ENCODE results near the gene CABP4. TPM values are rescaled to one million over a fixed set of nuclear protein-coding genes. Genes with fewer than 3 reads are reported as not detected.

CABP4 gene
- 0.55 TPM in 1 of 2 replicates, not detected in the other for total RNA-seq (2014; rRNA removed)
- percentile 21 among the genes with signal in this experiment for Bru-seq, nascent RNA
- BruChase-seq, experiment 1, labeled RNA remaining after a 6-hour chase, result percentile 35 among the genes with signal in this experiment
- percentile 22 among the genes with signal in this experiment for BruChase-seq, experiment 2, labeled RNA remaining after a 2-hour chase
- long read RNA-seq, partial matches to known transcripts, result 0 of 2 reads
- long read RNA-seq, other reads (novel, unspliced or antisense), result 2 of 2 reads

DNA sequence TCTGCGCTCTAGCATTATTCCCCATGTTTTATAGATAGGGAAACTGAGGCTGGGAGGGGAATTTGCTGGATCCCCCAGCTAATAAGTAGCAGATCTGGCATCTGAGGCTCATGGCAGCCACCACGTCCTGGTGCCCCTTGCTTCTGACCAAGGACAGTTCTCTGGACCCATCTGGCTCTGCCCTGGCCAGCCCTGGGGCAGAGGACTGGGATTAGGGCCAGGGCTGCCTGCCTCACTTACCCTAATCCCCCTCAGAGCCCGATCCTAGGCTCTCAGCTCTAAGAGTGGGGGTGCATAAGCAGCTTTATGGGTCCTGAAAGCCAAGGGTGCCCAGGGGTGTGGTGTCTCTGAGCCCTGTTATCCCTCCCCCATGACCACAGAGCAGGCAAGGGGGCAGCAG, at the start of gene CABP4:
Gene CABP4 (plus strand): TSS at position 301 of the 400 bp plus-strand sequence. CDS start 70 bp downstream, at position 371.
- ChIA-PET POLR2A (ENCODE audit: unreplicated experiment) (no interaction called here), CTCF (no interaction called here)
- no peak within 1 kb of the TSS for H3K4me3 ChIP-seq (ENCODE audit: low read length)
- no peaks in the 10 kb centered on the region for H3K9me3 ChIP-seq (ENCODE audit: low read length)
- TF ChIP-seq, protein P1, sequence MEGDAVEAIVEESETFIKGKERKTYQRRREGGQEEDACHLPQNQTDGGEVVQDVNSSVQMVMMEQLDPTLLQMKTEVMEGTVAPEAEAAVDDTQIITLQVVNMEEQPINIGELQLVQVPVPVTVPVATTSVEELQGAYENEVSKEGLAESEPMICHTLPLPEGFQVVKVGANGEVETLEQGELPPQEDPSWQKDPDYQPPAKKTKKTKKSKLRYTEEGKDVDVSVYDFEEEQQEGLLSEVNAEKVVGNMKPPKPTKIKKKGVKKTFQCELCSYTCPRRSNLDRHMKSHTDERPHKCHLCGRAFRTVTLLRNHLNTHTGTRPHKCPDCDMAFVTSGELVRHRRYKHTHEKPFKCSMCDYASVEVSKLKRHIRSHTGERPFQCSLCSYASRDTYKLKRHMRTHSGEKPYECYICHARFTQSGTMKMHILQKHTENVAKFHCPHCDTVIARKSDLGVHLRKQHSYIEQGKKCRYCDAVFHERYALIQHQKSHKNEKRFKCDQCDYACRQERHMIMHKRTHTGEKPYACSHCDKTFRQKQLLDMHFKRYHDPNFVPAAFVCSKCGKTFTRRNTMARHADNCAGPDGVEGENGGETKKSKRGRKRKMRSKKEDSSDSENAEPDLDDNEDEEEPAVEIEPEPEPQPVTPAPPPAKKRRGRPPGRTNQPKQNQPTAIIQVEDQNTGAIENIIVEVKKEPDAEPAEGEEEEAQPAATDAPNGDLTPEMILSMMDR (conservative IDR thresholded peaks at IDR 0.05; ENCODE audit: low read depth, low read length), result no peak
- TF ChIP-seq EZH2phosphoT487 (IDR thresholded peaks at IDR 0.05; ENCODE audit: borderline replicate concordance, low read length), result no peak
- TF ChIP-seq EZH2 (IDR thresholded peaks at IDR 0.05; ENCODE audit: low read length, unreplicated experiment), result no peak
- H4K20me1 ChIP-seq (ENCODE audit: low read length), result no peaks in the 10 kb centered on the region
- ATAC-seq, result no peak
- DNase-seq, result no peak
- no peaks in the 10 kb centered on the region for H3F3A ChIP-seq (ENCODE audit: low read length, unreplicated experiment)
- H2AFZ ChIP-seq (ENCODE audit: low read length), result no peak within 1 kb of the TSS
- H3K27ac ChIP-seq (ENCODE audit: low read length), result no peak within 1 kb of the TSS
- H3K4me1 ChIP-seq (ENCODE audit: insufficient read depth, low read length), result no peaks in the 10 kb centered on the region
- no peak within 1 kb of the TSS for H3K9ac ChIP-seq (ENCODE audit: low read length)
- no TSS peak for BruUV-seq (replicated peaks)
- H3K79me2 ChIP-seq (ENCODE audit: low read length), result no peaks in the 10 kb centered on the region
- no peaks in the 10 kb centered on the region for H3K9me2 ChIP-seq (replicated peaks; ENCODE audit: low read length)
- no peaks in the 10 kb centered on the region for H3K36me3 ChIP-seq (ENCODE audit: low read depth, low read length)
- intact Hi-C loops (cut with micrococcal nuclease), result no loop called here
- H3K4me2 ChIP-seq (ENCODE audit: low read length), result no peak within 1 kb of the TSS
- no peaks in the 10 kb centered on the region for H3K27me3 ChIP-seq (ENCODE audit: low read length)

DNA sequence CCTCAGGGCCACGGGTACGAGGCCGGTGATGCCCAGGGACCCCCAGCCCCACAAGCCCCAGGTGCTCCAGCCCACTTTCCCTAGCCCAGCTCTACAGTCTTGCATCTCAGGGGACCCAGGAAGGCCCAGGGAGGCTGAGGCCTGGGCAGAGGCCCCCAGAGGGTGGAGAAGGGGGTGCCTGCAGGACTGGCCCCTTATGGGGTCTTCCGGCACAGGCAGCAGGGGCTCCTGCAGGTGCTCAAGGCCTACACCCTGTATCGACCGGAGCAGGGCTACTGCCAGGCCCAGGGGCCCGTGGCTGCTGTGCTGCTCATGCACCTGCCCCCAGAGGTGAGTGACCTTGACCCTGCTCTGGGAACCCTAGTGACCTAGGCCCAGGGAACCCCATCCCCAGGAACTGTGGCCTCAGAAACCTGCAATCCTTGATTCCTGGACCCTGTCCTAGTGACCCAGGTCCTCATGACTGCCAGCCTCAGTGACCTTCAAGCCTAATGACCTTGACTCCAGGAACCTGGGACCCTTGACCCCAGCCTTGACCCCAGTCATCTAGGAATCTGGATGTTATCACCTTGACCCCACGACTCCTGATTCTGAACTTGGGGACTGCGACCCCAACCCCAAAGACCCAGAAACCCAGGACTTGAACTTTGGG, 49.3 kb upstream of the CABP4 start:
- CTCF ChIA-PET, result no interaction called here
- no peak overlapping the region for H3K4me2 ChIP-seq (ENCODE audit: low read length)
- H3F3A ChIP-seq (ENCODE audit: low read length, unreplicated experiment), result no peaks in the 10 kb centered on the region
- intact Hi-C loops (cut with micrococcal nuclease), result no loop called here
- no peaks in the 10 kb centered on the region for H3K9me3 ChIP-seq (ENCODE audit: low read length)
- H3K79me2 ChIP-seq (ENCODE audit: low read length), result peaks cover 7% of the 10 kb centered on the region
- H3K27me3 ChIP-seq (ENCODE audit: low read length), result no peaks in the 10 kb centered on the region
- H3K9ac ChIP-seq (ENCODE audit: low read length), result no peak overlapping the region
- no peaks in the 10 kb centered on the region for H3K36me3 ChIP-seq (ENCODE audit: low read depth, low read length)
- no peaks in the 10 kb centered on the region for H3K9me2 ChIP-seq (replicated peaks; ENCODE audit: low read length)
- no TSS peak for BruUV-seq (replicated peaks)
- H3K4me3 ChIP-seq (ENCODE audit: low read length), result no peak overlapping the region
- H2AFZ ChIP-seq (ENCODE audit: low read length), result no peak overlapping the region
- ATAC-seq, result no peak
- POLR2A ChIA-PET (ENCODE audit: unreplicated experiment), result interaction anchor here (0.5 kb wide), 1 partner anchor 29 kb away, joined by 3 read pairs; no protein-coding TSS in a partner anchor
- H4K20me1 ChIP-seq (ENCODE audit: low read length), result peaks cover 5% of the 10 kb centered on the region; the same call in 1 of the 2 replicates
- TF ChIP-seq EZH2phosphoT487 (IDR thresholded peaks at IDR 0.05; ENCODE audit: borderline replicate concordance, low read length) (no peak), EZH2 (IDR thresholded peaks at IDR 0.05; ENCODE audit: low read length, unreplicated experiment) (no peak)
- TF ChIP-seq, protein P1 (conservative IDR thresholded peaks at IDR 0.05; ENCODE audit: low read depth, low read length), result no peak
- no peak overlapping the region for H3K27ac ChIP-seq (ENCODE audit: low read length)
- no peak for DNase-seq
- peaks cover 4% of the 10 kb centered on the region for H3K4me1 ChIP-seq (ENCODE audit: insufficient read depth, low read length)

All from PC-3 (cell line).